GM10847 (cell line): ENCODE data around the gene CD8B2.

Source experiments
- POLR2A ChIP-seq: IDR thresholded peaks from 2 replicates; pipeline ENCODE4 v1.6.1; 2011; ENCODE audit not compliant: insufficient read length; ENCODE audit errors: extremely low read depth

The CD8B2 gene

DNA sequence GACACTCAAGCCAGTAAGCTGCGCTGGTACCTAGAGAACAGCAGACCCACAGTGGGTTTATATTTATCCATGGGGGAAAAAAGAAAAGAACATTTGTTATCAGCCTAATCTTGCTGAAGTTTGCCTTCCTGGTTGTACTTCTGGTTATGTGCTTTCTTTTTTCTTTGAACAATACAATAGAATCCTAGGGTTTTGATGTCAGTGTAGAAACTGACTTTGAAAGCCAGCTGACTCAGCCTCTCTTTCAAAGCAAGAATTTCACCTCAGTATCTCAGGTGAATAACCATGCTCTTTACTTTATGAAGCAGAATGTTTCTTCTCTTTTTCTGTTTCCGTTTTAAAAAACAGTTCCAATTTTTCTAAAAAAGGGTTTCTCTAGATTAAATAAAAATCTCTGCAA is 78.4 kb downstream of the CD8B2 start:
- no peak for TF ChIP-seq POLR2A

DNA sequence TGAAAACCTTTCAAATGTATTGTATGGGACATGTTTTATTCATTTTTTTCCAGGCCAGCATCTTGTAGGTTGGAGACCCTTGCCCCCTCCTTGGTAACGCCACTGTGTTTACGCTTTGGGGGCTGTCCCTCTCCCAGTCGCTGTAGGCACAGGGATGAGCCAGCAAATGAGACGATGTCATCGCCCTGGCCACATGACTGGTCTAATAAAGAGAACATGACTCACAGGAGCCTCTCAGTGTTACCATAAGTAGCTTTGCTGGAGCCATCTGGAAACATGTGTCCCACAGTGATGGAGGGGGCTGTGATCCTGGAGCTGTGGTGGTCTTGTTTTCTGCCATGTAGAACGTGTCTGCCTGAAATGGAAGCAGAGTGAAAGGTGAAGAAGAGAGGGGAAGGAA is 78.9 kb downstream of the CD8B2 start:
- no peak for TF ChIP-seq POLR2A

DNA sequence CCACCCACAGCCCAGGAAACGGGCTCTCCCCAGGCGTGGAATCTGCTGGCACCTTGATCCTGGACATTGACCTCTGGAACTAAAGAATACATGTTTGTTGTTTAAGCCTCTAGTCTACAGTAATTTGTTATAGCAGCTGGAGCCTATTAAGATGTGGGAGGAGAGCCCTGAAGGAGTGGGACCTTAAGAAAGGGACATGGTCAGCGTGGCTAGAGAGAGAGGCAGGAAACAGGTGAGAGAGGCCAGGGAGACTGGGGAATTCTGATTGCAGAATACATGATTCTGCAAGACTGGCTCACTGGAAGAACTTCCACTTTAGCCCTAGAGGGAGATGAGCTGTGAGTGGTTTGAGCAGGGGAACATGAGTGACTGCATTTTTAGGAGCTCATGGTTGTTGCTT is 83.2 kb downstream of the CD8B2 start:
- no peak for TF ChIP-seq POLR2A
